GM12891 (cell line): ENCODE results near the gene SLC1A3.

Experiments used
- POLR2A ChIP-seq: IDR thresholded peaks from 2 replicates; pipeline ENCODE4 v1.6.1; 2011; ENCODE audit warnings: low read depth, low read length, control low read depth
- POLR2AphosphoS5 ChIP-seq: IDR thresholded peaks from 2 replicates; pipeline ENCODE4 v1.6.1; 2011; ENCODE audit warnings: low read depth, low read length, control low read depth
- TAF1 ChIP-seq: IDR thresholded peaks from 2 replicates; pipeline ENCODE4 v1.6.1; 2011; ENCODE audit warnings: low read depth, low read length, control low read depth

DNA sequence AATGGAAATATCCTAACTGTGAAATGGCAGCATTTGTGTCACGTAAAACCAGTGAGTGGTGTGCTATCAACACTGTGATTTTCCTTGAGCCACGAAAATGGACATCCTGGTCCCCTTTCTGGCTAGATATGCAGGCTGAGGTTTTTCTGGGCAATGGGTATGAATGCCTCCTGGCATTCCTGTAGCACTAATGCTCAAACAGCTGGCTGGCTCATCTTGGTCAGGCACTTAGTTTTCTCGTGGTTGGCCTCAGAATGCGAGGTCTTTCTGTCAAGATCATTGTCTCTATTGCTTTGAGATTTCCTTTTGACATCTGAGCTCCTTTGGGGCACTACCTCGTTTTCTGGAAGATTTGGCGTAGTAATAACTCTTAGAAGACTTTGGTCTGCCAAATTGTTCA is 15.6 kb downstream of the SLC1A3 start:
- TF ChIP-seq POLR2A (no peak), TAF1 (no peak), POLR2AphosphoS5 (no peak)
